K562 (cell line): ENCODE data around the gene UBASH3A. TPM values are rescaled to one million over a fixed set of nuclear protein-coding genes. Genes with fewer than 3 reads are reported as not detected.
A peak's percentile ranks its signal among the peaks of the same experiment; 100 is the strongest.

ENCODE experiments used
- ATAC-seq: fragments of 200-7000 bp; cut with Tn5 transposase; 3 replicates; pipeline ENCODE4 v1.9.1; 2020; ENCODE audit warnings: moderate library complexity
- BruUV-seq: library from RNA; stranded (reverse); fragments of 400-500 nt; replicated peaks from 2 replicates; lab custom pipeline; 2021; lab: Mats Ljungman, UMichigan
- CTCF ChIA-PET: fragments of 300-600 bp; formaldehyde crosslinking; extraction: SDS; loops from one replicate; lab custom pipeline; 2021; ENCODE audit warnings: low intra/inter-chr PET ratio; lab: Yijun Ruan, JAX
- POLR2A ChIA-PET: fragments of 300-600, 350-650 bp; sonication (Branson Sonifier 250); formaldehyde crosslinking; extraction: SDS; loops from one replicate; lab custom pipeline; 2021; ENCODE audit warnings: antibody characterized with exemption, inconsistent platforms; lab: Yijun Ruan, JAX
- DNase-seq, 4 experiments: peaks; one replicate each; pipeline versions ENCODE4 v3.0.0 to v3.0.0-alpha.2; 2011 to 2018; ENCODE audit warnings: low spot score in 3 of 4, mixed read lengths in 3 of 4; ENCODE audit errors: extremely low read depth in 1 of 4
- FAIRE-seq: peaks from 2 replicates; lab custom pipeline; 2011; peaks lifted over from hg19 to GRCh38; lab: Jason Lieb, UNC
- H2AFZ ChIP-seq: 2 replicates; pipeline ENCODE4 v1.6.0; 2011; ENCODE audit warnings: low read depth, low read length, control low read depth, inconsistent platforms
- H3K27ac ChIP-seq: fragments of 200-600 bp; 3 replicates; pipeline ENCODE4 v1.8.0; 2011; ENCODE audit warnings: low read depth, mild to moderate bottlenecking, control low read depth, inconsistent platforms, low read length, moderate library complexity, mixed read lengths; ENCODE audit errors: extremely low read depth
- H3K27me3 ChIP-seq, 2 experiments: fragments of 300-600 bp in 1 of 2; 2 replicates in 1 of 2; 3 replicates in 1 of 2; pipeline versions ENCODE4 v1.6.0 to v1.8.0; 2011; ENCODE audit warnings: inconsistent platforms in 2 of 2, low read length in 2 of 2, mild to moderate bottlenecking in 1 of 2, mixed read lengths in 1 of 2, moderate library complexity in 1 of 2; ENCODE audit not compliant: control insufficient read depth in 2 of 2, insufficient read depth in 2 of 2
- H3K36me3 ChIP-seq: fragments of 300-600 bp; 3 replicates; pipeline ENCODE4 v1.8.0; 2011; ENCODE audit warnings: mild to moderate bottlenecking, low read length, inconsistent platforms; ENCODE audit not compliant: control insufficient read depth, insufficient read depth
- H3K4me1 ChIP-seq, 2 experiments: fragments of 200-600 bp in 1 of 2; replicated peaks in 1 of 2; 2 replicates in 1 of 2; 3 replicates in 1 of 2; pipeline versions ENCODE4 v1.5.1 to v1.8.0; 2011; ENCODE audit warnings: inconsistent platforms in 2 of 2, low read length in 2 of 2, mild to moderate bottlenecking in 1 of 2, mixed read lengths in 1 of 2, moderate library complexity in 1 of 2; ENCODE audit not compliant: control insufficient read depth in 2 of 2, insufficient read depth in 2 of 2
- H3K4me2 ChIP-seq: 2 replicates; pipeline ENCODE4 v1.6.1; 2011; ENCODE audit warnings: low read length, control low read depth, inconsistent platforms, mixed read lengths; ENCODE audit not compliant: insufficient read depth
- H3K4me3 ChIP-seq: fragments of 200-600 bp; sonication (generic), shearing (Covaris generic); 2 replicates; pipeline ENCODE4 v1.5.1; 2016; ENCODE audit warnings: control low read depth, inconsistent platforms
- H3K79me2 ChIP-seq: fragments of 200-600 bp; 3 replicates; pipeline ENCODE4 v1.8.0; 2011; ENCODE audit warnings: low read length, inconsistent platforms; ENCODE audit not compliant: control insufficient read depth, insufficient read depth
- H3K9ac ChIP-seq, 2 experiments: 2 replicates each; pipeline versions ENCODE4 v1.6.0 to v1.6.1; 2011; ENCODE audit warnings: low read depth in 2 of 2, low read length in 2 of 2, control low read depth in 1 of 2, inconsistent platforms in 1 of 2, mild to moderate bottlenecking in 1 of 2, mixed read lengths in 1 of 2; ENCODE audit not compliant: insufficient read depth in 1 of 2
- H3K9me1 ChIP-seq: one replicate; pipeline ENCODE4 v1.6.0; 2011; ENCODE audit warnings: inconsistent platforms, mild to moderate bottlenecking, low read length, moderate library complexity; ENCODE audit not compliant: control insufficient read depth, insufficient read depth
- H3K9me3 ChIP-seq: replicated peaks from 2 replicates; pipeline ENCODE4 v1.5.1; 2011; ENCODE audit warnings: low read depth, low read length, inconsistent platforms; ENCODE audit not compliant: control insufficient read depth, insufficient read depth
- H4K20me1 ChIP-seq: replicated peaks from 2 replicates; pipeline ENCODE4 v1.6.1; 2011; ENCODE audit warnings: low read length, inconsistent platforms, mixed read lengths; ENCODE audit not compliant: control insufficient read depth, insufficient read depth
- BRD9 ChIP-seq: fragments of 450-650 bp; IDR thresholded peaks from 2 replicates; pipeline ENCODE4 v1.6.1; 2018; ENCODE audit warnings: low read depth; ENCODE audit not compliant: partially characterized antibody
- CHD2 ChIP-seq: IDR thresholded peaks from 2 replicates; pipeline ENCODE4 v1.6.1; 2011; ENCODE audit warnings: low read depth, low read length
- FOXO4 ChIP-seq: fragments of 450-650 bp; formaldehyde crosslinking; IDR thresholded peaks from 2 replicates; pipeline ENCODE4 v1.4.0; 2020; ENCODE audit warnings: mild to moderate bottlenecking, moderate library complexity
- L3MBTL2 ChIP-seq: fragments of 450-650 bp; IDR thresholded peaks from 2 replicates; pipeline ENCODE4 v1.6.1; 2016; ENCODE audit warnings: mild to moderate bottlenecking, moderate library complexity
- NR2C1 ChIP-seq, 2 experiments: fragments of 450-650 bp; IDR thresholded peaks; 2 replicates each; pipeline ENCODE4 v1.6.1; 2017; ENCODE audit warnings: mild to moderate bottlenecking in 2 of 2, antibody characterized with exemption in 1 of 2, inconsistent platforms in 1 of 2, missing compliant biosample characterization in 1 of 2, missing genetic modification characterization in 1 of 2
- RFX5 ChIP-seq: IDR thresholded peaks from 2 replicates; pipeline ENCODE4 v1.6.1; 2011; ENCODE audit warnings: low read depth, mild to moderate bottlenecking, improper control_type of control experiment, low read length
- SFPQ ChIP-seq: fragments of 200-400 bp; formaldehyde crosslinking; IDR thresholded peaks from 2 replicates; pipeline ENCODE4 v1.6.1; 2017; ENCODE audit warnings: mild to moderate bottlenecking, low read depth, low read length, moderate library complexity
- SMC3 ChIP-seq: conservative IDR thresholded peaks from 2 replicates; pipeline ENCODE4 v1.6.1; 2011; ENCODE audit warnings: low read depth, low read length, improper control_type of control experiment; ENCODE audit not compliant: insufficient read depth
- TARDBP ChIP-seq: fragments of 450-650 bp; IDR thresholded peaks from 2 replicates; pipeline ENCODE4 v1.6.1; 2016
- WGBS: fragments of 100-300 bp; shearing (Covaris generic); methylation state at CpG from one replicate; pipeline ENCODE4 v1.1.6; 2016; ENCODE audit warnings: low coverage, mixed read lengths; ENCODE audit not compliant: insufficient coverage; ENCODE audit errors: missing lambda C conversion rate; 5-methylcytosine and 5-hydroxymethylcytosine counted together
- in situ Hi-C: fragments of 300-500 bp; cut with MboI; formaldehyde crosslinking; loops from 4 replicates; pipeline ENCODE4 v1.15.0; 2018; ENCODE audit warnings: inconsistent platforms, mixed read lengths
- intact Hi-C: fragments of 100-400 bp; cut with micrococcal nuclease; formaldehyde crosslinking; loops from 2 replicates; pipeline ENCODE4 v1.14.2; 2022
- polyA plus RNA-seq, 8 experiments: library from polyadenylated mRNA; depleted of rRNA in 4 of 8; stranded (reverse) in 5 of 8; unstranded in 3 of 8; fragments of >200 nt; fragmentation: Nextera tagmentation in 2 of 8; fragmentation: Illumina TruSeq in 1 of 8; extraction: Ambion mirVana in 2 of 8; extraction: Trizol in 1 of 8; gene quantifications; 2 replicates each; pipeline versions ENCODE4 v1.2.1 to v1.2.3, GENCODE V29; 2011 to 2014; ENCODE audit warnings: inconsistent platforms in 1 of 8, missing spikeins in 1 of 8
- total RNA-seq, 7 experiments: library from RNA; depleted of rRNA in 6 of 7; stranded (reverse); fragments of >200 nt in 6 of 7; fragmentation: Illumina TruSeq in 2 of 7; extraction: Trizol in 2 of 7; gene quantifications; 2 replicates each; pipeline versions ENCODE4 v1.2.1 to v1.2.3, GENCODE V29; 2011 to 2021; ENCODE audit warnings: low replicate concordance in 1 of 7
- TF ChIP-seq, protein P1 (sequence below): fragments of 250-450 bp; sonication (Bioruptor Pico); IDR thresholded peaks from 2 replicates; pipeline ENCODE4 v1.8.0; 2022; ENCODE audit warnings: moderate library complexity, mild to moderate bottlenecking, inconsistent platforms
- TF ChIP-seq, protein P2 (sequence below): fragments of 200-800 bp; sonication (Bioruptor generic); IDR thresholded peaks from 2 replicates; pipeline ENCODE4 v1.6.1; 2017; ENCODE audit warnings: missing genetic modification characterization, missing compliant biosample characterization

UBASH3A gene
- total and polyA plus RNA-seq, 9 of the 15 experiments (the other 6 are each of a cell fraction or from before 2014, with no cell fraction given): 0.23 to 1.8 (median 1.1) TPM

DNA sequence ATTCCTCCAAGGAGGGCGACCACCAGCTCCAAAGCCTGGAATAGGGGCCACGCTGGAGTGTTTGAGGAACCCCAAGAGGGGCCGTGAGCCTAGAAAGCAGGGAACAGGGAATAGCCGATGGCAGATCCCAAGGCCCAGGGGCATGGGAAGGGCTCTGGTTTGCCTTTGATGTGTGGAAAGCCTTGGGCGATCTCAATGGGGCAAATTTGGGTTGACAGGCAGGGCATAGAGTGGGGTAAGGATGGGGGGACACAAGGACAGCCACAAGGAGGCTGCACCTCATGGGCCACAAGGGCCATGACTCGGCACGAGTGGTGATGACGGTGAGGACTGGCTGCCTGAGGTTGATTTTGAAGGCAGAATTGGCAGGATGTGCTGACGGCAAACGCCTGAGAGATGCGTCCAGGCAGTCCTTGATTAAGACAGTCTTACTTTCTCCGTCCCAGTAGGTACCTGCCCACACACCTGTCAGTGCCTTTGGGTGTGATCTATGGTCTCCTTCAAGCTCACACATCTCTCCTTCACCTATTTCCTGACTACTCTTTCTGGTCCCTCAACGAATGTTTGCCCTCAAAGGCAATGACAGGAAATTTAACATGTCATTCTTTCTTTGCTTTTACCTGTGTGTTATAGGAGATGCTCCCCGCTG lies 5.8 kb upstream of the UBASH3A start (continued):
- TF ChIP-seq, protein P1, sequence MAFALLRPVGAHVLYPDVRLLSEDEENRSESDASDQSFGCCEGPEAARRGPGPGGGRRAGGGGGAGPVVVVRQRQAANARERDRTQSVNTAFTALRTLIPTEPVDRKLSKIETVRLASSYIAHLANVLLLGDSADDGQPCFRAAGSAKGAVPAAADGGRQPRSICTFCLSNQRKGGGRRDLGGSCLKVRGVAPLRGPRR (CRISPR knock-in tag): no peak
- TF ChIP-seq TARDBP: no peak
- TF ChIP-seq RFX5: no peak
- TF ChIP-seq SMC3: no peak
- peak; percentile 46 for TF ChIP-seq L3MBTL2
- no peak for TF ChIP-seq SFPQ

- no peaks in the 10 kb centered on the region for H3K9me1 ChIP-seq
- POLR2A ChIA-PET: interaction anchor here (0.6 kb wide), 1 partner anchor 32 kb away, joined by 3 read pairs; no protein-coding TSS in a partner anchor
- H3K9ac ChIP-seq: no peak overlapping the region; a peak in 1 of 4 replicates
Observed at GRCh38 chr21:42398436-42399028, 5.2 kb upstream of the UBASH3A start.

More at GRCh38 chr21:42398436-42399028, 5.2 kb upstream of the UBASH3A start:
- ATAC-seq (no peak), DNase-seq (no peak), FAIRE-seq (no peak)
- no peak overlapping the region for H3K4me3 ChIP-seq
- 56% methylated on average over 12 of the region's 12 CpGs for WGBS
- intact Hi-C loops: no loop called here
- H3K36me3 ChIP-seq: no peaks in the 10 kb centered on the region
- H3K27ac ChIP-seq: no peak overlapping the region
- in situ Hi-C loops: no loop called here
- CTCF ChIA-PET: no interaction called here
- H3K4me2 ChIP-seq: no peak overlapping the region
- TF ChIP-seq NR2C1 (IDR thresholded peaks at IDR 0.05) (peak; percentile 63), NR2C1 (tag; IDR thresholded peaks at IDR 0.05) (peak; percentile 70), FOXO4 (CRISPR knock-in tag) (no peak), BRD9 (no peak), CHD2 (no peak)
- TF ChIP-seq, protein P2, sequence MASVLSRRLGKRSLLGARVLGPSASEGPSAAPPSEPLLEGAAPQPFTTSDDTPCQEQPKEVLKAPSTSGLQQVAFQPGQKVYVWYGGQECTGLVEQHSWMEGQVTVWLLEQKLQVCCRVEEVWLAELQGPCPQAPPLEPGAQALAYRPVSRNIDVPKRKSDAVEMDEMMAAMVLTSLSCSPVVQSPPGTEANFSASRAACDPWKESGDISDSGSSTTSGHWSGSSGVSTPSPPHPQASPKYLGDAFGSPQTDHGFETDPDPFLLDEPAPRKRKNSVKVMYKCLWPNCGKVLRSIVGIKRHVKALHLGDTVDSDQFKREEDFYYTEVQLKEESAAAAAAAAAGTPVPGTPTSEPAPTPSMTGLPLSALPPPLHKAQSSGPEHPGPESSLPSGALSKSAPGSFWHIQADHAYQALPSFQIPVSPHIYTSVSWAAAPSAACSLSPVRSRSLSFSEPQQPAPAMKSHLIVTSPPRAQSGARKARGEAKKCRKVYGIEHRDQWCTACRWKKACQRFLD (CRISPR knock-in tag): no peak
- TF ChIP-seq, protein P1 (CRISPR knock-in tag): no peak
- no peaks in the 10 kb centered on the region for H3K9me3 ChIP-seq
- H3K4me1 ChIP-seq: peaks cover 15 to 34% of the 10 kb centered on the region in 2 experiments; a peak in 4 of 5 replicates
- H3K27me3 ChIP-seq: no peaks in the 10 kb centered on the region
- no TSS peak for BruUV-seq
- no peaks in the 10 kb centered on the region for H3K79me2 ChIP-seq
- peak overlapping the region; percentile 60 for H2AFZ ChIP-seq
- H4K20me1 ChIP-seq: no peaks in the 10 kb centered on the region
